ENCODE data around the gene BABAM2. TPM values are rescaled to one million over a fixed set of nuclear protein-coding genes. Genes with fewer than 3 reads are reported as not detected.
"Not testable (repeated sequence)": the region's sequence is repeated elsewhere in the genome, so short reads cannot be mapped to it uniquely, and the experiment has no call there.

BABAM2 gene
- total RNA-seq, 1 experiment from 2014 or later, result 16.3 TPM

GRCh38 chr2:28332696-28333095 is 442.2 kb downstream of the BABAM2 start:
- POLR2A ChIA-PET (ENCODE audit: unreplicated experiment), result no interaction called here

GRCh38 chr2:28333606-28334526 is 443.3 kb downstream of the BABAM2 start:
- no peaks in the 10 kb centered on the region for H3K27me3 ChIP-seq (ENCODE audit: low read length)
- POLR2A ChIA-PET (ENCODE audit: unreplicated experiment), result interaction anchor here (0.5 kb wide), 1 partner anchor 1505 kb away, joined by 3 read pairs; no protein-coding TSS in a partner anchor
- TF ChIP-seq EZH2phosphoT487 (IDR thresholded peaks at IDR 0.05; ENCODE audit: borderline replicate concordance, low read length) (no peak), EZH2 (IDR thresholded peaks at IDR 0.05; ENCODE audit: low read length, unreplicated experiment) (no peak), CTCF (conservative IDR thresholded peaks at IDR 0.05; ENCODE audit: low read depth, low read length) (no peak)
- H3K9me3 ChIP-seq (ENCODE audit: low read length), result no peaks in the 10 kb centered on the region
- H3K27ac ChIP-seq (ENCODE audit: low read length), result no peak overlapping the region
- no peak overlapping the region for H3K9ac ChIP-seq (ENCODE audit: low read length)
- H4K20me1 ChIP-seq (ENCODE audit: low read length), result no peaks in the 10 kb centered on the region
- peaks cover 4% of the 10 kb centered on the region; the same call in 1 of the 2 replicates for H3K4me1 ChIP-seq (ENCODE audit: insufficient read depth, low read length)
- H3K79me2 ChIP-seq (ENCODE audit: low read length), result no peaks in the 10 kb centered on the region
- intact Hi-C loops (cut with micrococcal nuclease), result no loop called here
- no peak overlapping the region for H2AFZ ChIP-seq (ENCODE audit: low read length)
- no peaks in the 10 kb centered on the region for H3K9me2 ChIP-seq (replicated peaks; ENCODE audit: low read length)
- no peak overlapping the region for H3K4me3 ChIP-seq (ENCODE audit: low read length)
- no peak for DNase-seq
- no peak overlapping the region for H3K4me2 ChIP-seq (ENCODE audit: low read length)
- no peaks in the 10 kb centered on the region for H3F3A ChIP-seq (ENCODE audit: low read length, unreplicated experiment)
- BruUV-seq (replicated peaks), result no TSS peak
- no peak for ATAC-seq
- no peaks in the 10 kb centered on the region for H3K36me3 ChIP-seq (ENCODE audit: low read depth, low read length)
- CTCF ChIA-PET, result no interaction called here

More at GRCh38 chr2:28332696-28333095, 442.2 kb downstream of the BABAM2 start:
- Histone ChIP-seq H3K9ac (ENCODE audit: low read length) (no peak overlapping the region), H4K20me1 (ENCODE audit: low read length) (no peaks in the 10 kb centered on the region), H3K9me2 (replicated peaks; ENCODE audit: low read length) (no peaks in the 10 kb centered on the region), H3K27me3 (ENCODE audit: low read length) (no peaks in the 10 kb centered on the region), H3K9me3 (ENCODE audit: low read length) (no peaks in the 10 kb centered on the region), H3K4me3 (ENCODE audit: low read length) (no peak overlapping the region), H3F3A (ENCODE audit: low read length, unreplicated experiment) (no peaks in the 10 kb centered on the region), H3K4me1 (ENCODE audit: insufficient read depth, low read length) (no peaks in the 10 kb centered on the region), H3K79me2 (ENCODE audit: low read length) (no peaks in the 10 kb centered on the region), H2AFZ (ENCODE audit: low read length) (no peak overlapping the region), H3K27ac (ENCODE audit: low read length) (no peak overlapping the region), H3K4me2 (ENCODE audit: low read length) (no peak overlapping the region), H3K36me3 (ENCODE audit: low read depth, low read length) (no peaks in the 10 kb centered on the region)
- no TSS peak for BruUV-seq (replicated peaks)
- intact Hi-C loops (cut with micrococcal nuclease), result no loop called here
- no peak for ATAC-seq
- no peak for TF ChIP-seq CTCF (conservative IDR thresholded peaks at IDR 0.05; ENCODE audit: low read depth, low read length)
- no peak for TF ChIP-seq EZH2 (IDR thresholded peaks at IDR 0.05; ENCODE audit: low read length, unreplicated experiment)
- no peak for TF ChIP-seq EZH2phosphoT487 (IDR thresholded peaks at IDR 0.05; ENCODE audit: borderline replicate concordance, low read length)
- CTCF ChIA-PET, result no interaction called here
- DNase-seq, result no peak

GRCh38 chr2:28334527-28334894 is 444.0 kb downstream of the BABAM2 start:
- ChIA-PET POLR2A (ENCODE audit: unreplicated experiment) (interaction anchor here (0.5 kb wide), 1 partner anchor 1505 kb away, joined by 3 read pairs; no protein-coding TSS in a partner anchor), CTCF (no interaction called here)
- H3K4me1 ChIP-seq (ENCODE audit: insufficient read depth, low read length), result peaks cover 5% of the 10 kb centered on the region; the same call in 1 of the 2 replicates
- no peak overlapping the region for H3K27ac ChIP-seq (ENCODE audit: low read length)
- H3K27me3 ChIP-seq (ENCODE audit: low read length), result no peaks in the 10 kb centered on the region
- H3K4me3 ChIP-seq (ENCODE audit: low read length), result no peak overlapping the region
- no peak for TF ChIP-seq EZH2phosphoT487 (IDR thresholded peaks at IDR 0.05; ENCODE audit: borderline replicate concordance, low read length)
- TF ChIP-seq CTCF (conservative IDR thresholded peaks at IDR 0.05; ENCODE audit: low read depth, low read length), result no peak
- no peak for TF ChIP-seq EZH2 (IDR thresholded peaks at IDR 0.05; ENCODE audit: low read length, unreplicated experiment)
- ATAC-seq (no peak), DNase-seq (no peak)
- no peaks in the 10 kb centered on the region for H3F3A ChIP-seq (ENCODE audit: low read length, unreplicated experiment)
- H3K36me3 ChIP-seq (ENCODE audit: low read depth, low read length), result no peaks in the 10 kb centered on the region
- no peak overlapping the region for H3K9ac ChIP-seq (ENCODE audit: low read length)
- H3K4me2 ChIP-seq (ENCODE audit: low read length), result no peak overlapping the region
- intact Hi-C loops (cut with micrococcal nuclease), result no loop called here
- H3K9me3 ChIP-seq (ENCODE audit: low read length), result no peaks in the 10 kb centered on the region
- no TSS peak for BruUV-seq (replicated peaks)
- no peaks in the 10 kb centered on the region for H3K9me2 ChIP-seq (replicated peaks; ENCODE audit: low read length)
- no peaks in the 10 kb centered on the region for H4K20me1 ChIP-seq (ENCODE audit: low read length)
- no peak overlapping the region for H2AFZ ChIP-seq (ENCODE audit: low read length)
- H3K79me2 ChIP-seq (ENCODE audit: low read length), result no peaks in the 10 kb centered on the region

- H3K9ac ChIP-seq (ENCODE audit: low read length); H3F3A ChIP-seq (ENCODE audit: low read length, unreplicated experiment); POLR2A ChIA-PET (ENCODE audit: unreplicated experiment); H3K9me3 ChIP-seq (ENCODE audit: low read length); H3K9me2 ChIP-seq (replicated peaks; ENCODE audit: low read length); H3K27ac ChIP-seq (ENCODE audit: low read length); H3K4me3 ChIP-seq (ENCODE audit: low read length); H3K79me2 ChIP-seq (ENCODE audit: low read length); intact Hi-C loops (cut with micrococcal nuclease); BruUV-seq (replicated peaks); DNase-seq; H2AFZ ChIP-seq (ENCODE audit: low read length); CTCF ChIA-PET; H3K4me1 ChIP-seq (ENCODE audit: insufficient read depth, low read length); H3K36me3 ChIP-seq (ENCODE audit: low read depth, low read length); H4K20me1 ChIP-seq (ENCODE audit: low read length); ATAC-seq; H3K27me3 ChIP-seq (ENCODE audit: low read length); H3K4me2 ChIP-seq (ENCODE audit: low read length): not testable (repeated sequence)
Measured at GRCh38 chr2:28335265-28335664, 444.7 kb downstream of the BABAM2 start.

All from PC-3 (cell line).